RWPE1 (cell line): ENCODE measurements around the gene FAM20B.

Source experiments
- CTCF ChIA-PET: fragments of 350-600 bp; sonication (Branson Sonifier 250); formaldehyde crosslinking; extraction: SDS; loops from one replicate; lab custom pipeline; 2021; lab: Yijun Ruan, JAX
- POLR2A ChIA-PET: fragments of 400-600 bp; formaldehyde crosslinking; extraction: SDS; loops from one replicate; lab custom pipeline; 2020; ENCODE audit warnings: antibody characterized with exemption; ENCODE audit not compliant: low non-redundant PET; lab: Yijun Ruan, JAX
- DNase-seq: peaks from one replicate; pipeline ENCODE4 v3.0.0; 2012; ENCODE audit warnings: low spot score
- H3K27ac ChIP-seq: fragments of 450-650 bp; 2 replicates; pipeline ENCODE4 v1.5.1; 2017
- CTCF ChIP-seq: fragments of 450-650 bp; conservative IDR thresholded peaks from 2 replicates; pipeline ENCODE4 v1.5.1; 2017; ENCODE audit warnings: low read depth, mild to moderate bottlenecking

Gene FAM20B

GRCh38 chr1:179055937-179056336 is 30.2 kb downstream of the FAM20B start:
- no peak overlapping the region for H3K27ac ChIP-seq
- POLR2A ChIA-PET = no interaction called here
- TF ChIP-seq CTCF = no peak
- CTCF ChIA-PET = no interaction called here
- DNase-seq = no peak

- H3K27ac ChIP-seq = no peak overlapping the region
- DNase-seq = peak; percentile 25
- ChIA-PET CTCF (interaction anchor here (0.5 kb wide), 1 partner anchor 125 kb away, joined by 3 read pairs; no protein-coding TSS in a partner anchor), POLR2A (interaction anchor here (0.5 kb wide), 1 partner anchor 54 kb away, joined by 6 read pairs; no protein-coding TSS in a partner anchor)
- TF ChIP-seq CTCF = no peak
Observed at GRCh38 chr1:179058487-179059483, 33.1 kb downstream of the FAM20B start.

GRCh38 chr1:179061360-179062282 is 35.9 kb downstream of the FAM20B start:
- no peak for DNase-seq
- TF ChIP-seq CTCF = no peak
- POLR2A ChIA-PET = no interaction called here
- no peak overlapping the region for H3K27ac ChIP-seq
- CTCF ChIA-PET = interaction anchor here (0.6 kb wide), 1 partner anchor 222 kb away, joined by 4 read pairs; no protein-coding TSS in a partner anchor

GRCh38 chr1:179066471-179066870 is 40.8 kb downstream of the FAM20B start:
- ChIA-PET POLR2A (no interaction called here), CTCF (no interaction called here)
- TF ChIP-seq CTCF = no peak
- H3K27ac ChIP-seq = no peak overlapping the region
- no peak for DNase-seq

GRCh38 chr1:179077396-179077795 is 51.7 kb downstream of the FAM20B start:
- TF ChIP-seq CTCF = no peak
- H3K27ac ChIP-seq = no peak overlapping the region
- ChIA-PET POLR2A (no interaction called here), CTCF (no interaction called here)
- no peak for DNase-seq
